ENCODE data around the gene RAB11FIP4.

GRCh38 chr17:31427684-31428083, 36.2 kb downstream of the RAB11FIP4 start:
- TF ChIP-seq REST (IDR thresholded peaks at IDR 0.05; ENCODE audit: insufficient read depth in 1 of 2, low read depth in 2 of 2, low read length in 2 of 2) (no peak), TAF1 (IDR thresholded peaks at IDR 0.05; ENCODE audit: borderline replicate concordance, insufficient read depth, low read length) (no peak), POLR2AphosphoS5 (IDR thresholded peaks at IDR 0.05; ENCODE audit: low read depth, low read length) (no peak), SIN3A (IDR thresholded peaks at IDR 0.05; ENCODE audit: borderline replicate concordance, insufficient read depth, low read length) (no peak)

All from PFSK-1 (cell line).